ENCODE results near the gene CENPX. TPM values are rescaled to one million over a fixed set of nuclear protein-coding genes. Genes with fewer than 3 reads are reported as not detected.
A peak's percentile ranks its signal among the peaks of the same experiment; 100 is the strongest.

CENPX gene
- total and polyA plus RNA-seq, 2 of the 13 experiments (the other 11 are each of a cell fraction or from before 2014, with no cell fraction given): 92.7 to 170 TPM

GRCh38 chr17:82015311-82015971 is 7.2 kb downstream of the CENPX start (continued):
- TF ChIP-seq, protein P1, sequence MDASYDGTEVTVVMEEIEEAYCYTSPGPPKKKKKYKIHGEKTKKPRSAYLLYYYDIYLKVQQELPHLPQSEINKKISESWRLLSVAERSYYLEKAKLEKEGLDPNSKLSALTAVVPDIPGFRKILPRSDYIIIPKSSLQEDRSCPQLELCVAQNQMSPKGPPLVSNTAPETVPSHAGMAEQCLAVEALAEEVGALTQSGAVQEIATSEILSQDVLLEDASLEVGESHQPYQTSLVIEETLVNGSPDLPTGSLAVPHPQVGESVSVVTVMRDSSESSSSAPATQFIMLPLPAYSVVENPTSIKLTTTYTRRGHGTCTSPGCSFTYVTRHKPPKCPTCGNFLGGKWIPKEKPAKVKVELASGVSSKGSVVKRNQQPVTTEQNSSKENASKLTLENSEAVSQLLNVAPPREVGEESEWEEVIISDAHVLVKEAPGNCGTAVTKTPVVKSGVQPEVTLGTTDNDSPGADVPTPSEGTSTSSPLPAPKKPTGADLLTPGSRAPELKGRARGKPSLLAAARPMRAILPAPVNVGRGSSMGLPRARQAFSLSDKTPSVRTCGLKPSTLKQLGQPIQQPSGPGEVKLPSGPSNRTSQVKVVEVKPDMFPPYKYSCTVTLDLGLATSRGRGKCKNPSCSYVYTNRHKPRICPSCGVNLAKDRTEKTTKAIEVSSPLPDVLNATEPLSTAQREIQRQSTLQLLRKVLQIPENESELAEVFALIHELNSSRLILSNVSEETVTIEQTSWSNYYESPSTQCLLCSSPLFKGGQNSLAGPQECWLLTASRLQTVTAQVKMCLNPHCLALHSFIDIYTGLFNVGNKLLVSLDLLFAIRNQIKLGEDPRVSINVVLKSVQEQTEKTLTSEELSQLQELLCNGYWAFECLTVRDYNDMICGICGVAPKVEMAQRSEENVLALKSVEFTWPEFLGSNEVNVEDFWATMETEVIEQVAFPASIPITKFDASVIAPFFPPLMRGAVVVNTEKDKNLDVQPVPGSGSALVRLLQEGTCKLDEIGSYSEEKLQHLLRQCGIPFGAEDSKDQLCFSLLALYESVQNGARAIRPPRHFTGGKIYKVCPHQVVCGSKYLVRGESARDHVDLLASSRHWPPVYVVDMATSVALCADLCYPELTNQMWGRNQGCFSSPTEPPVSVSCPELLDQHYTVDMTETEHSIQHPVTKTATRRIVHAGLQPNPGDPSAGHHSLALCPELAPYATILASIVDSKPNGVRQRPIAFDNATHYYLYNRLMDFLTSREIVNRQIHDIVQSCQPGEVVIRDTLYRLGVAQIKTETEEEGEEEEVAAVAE (CRISPR knock-in tag; IDR thresholded peaks at IDR 0.05; ENCODE audit: borderline replicate concordance): no peak
- no peak for TF ChIP-seq TCF12 (IDR thresholded peaks at IDR 0.05)
- peak; percentile 40; the same call in 1 of the 2 replicates for TF ChIP-seq TCF12 (CRISPR knock-in tag; IDR thresholded peaks at IDR 0.05)
- TF ChIP-seq ZNF20 (CRISPR knock-in tag; IDR thresholded peaks at IDR 0.05): no peak
- no peak for TF ChIP-seq ZNF572 (CRISPR knock-in tag; IDR thresholded peaks at IDR 0.05)
- peak; percentile 33; the same call in 1 of the 2 replicates for TF ChIP-seq NR2F2 (IDR thresholded peaks at IDR 0.05; ENCODE audit: borderline replicate concordance, low read depth)
- TF ChIP-seq, protein P2, sequence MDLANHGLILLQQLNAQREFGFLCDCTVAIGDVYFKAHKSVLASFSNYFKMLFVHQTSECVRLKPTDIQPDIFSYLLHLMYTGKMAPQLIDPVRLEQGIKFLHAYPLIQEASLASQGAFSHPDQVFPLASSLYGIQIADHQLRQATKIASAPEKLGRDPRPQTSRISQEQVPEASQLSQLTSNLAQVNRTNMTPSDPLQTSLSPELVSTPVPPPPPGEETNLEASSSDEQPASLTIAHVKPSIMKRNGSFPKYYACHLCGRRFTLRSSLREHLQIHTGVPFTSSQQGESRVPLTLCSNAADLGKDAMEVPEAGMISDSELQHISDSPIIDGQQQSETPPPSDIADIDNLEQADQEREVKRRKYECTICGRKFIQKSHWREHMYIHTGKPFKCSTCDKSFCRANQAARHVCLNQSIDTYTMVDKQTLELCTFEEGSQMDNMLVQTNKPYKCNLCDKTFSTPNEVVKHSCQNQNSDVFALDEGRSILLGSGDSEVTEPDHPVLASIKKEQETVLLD (CRISPR knock-in tag; IDR thresholded peaks at IDR 0.05; ENCODE audit: low read depth): no peak
- no peak for TF ChIP-seq ZFP82 (CRISPR knock-in tag; IDR thresholded peaks at IDR 0.05; ENCODE audit: borderline replicate concordance)
- TF ChIP-seq, protein P3, sequence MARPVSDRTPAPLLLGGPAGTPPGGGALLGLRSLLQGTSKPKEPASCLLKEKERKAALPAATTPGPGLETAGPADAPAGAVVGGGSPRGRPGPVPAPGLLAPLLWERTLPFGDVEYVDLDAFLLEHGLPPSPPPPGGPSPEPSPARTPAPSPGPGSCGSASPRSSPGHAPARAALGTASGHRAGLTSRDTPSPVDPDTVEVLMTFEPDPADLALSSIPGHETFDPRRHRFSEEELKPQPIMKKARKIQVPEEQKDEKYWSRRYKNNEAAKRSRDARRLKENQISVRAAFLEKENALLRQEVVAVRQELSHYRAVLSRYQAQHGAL (CRISPR knock-in tag; IDR thresholded peaks at IDR 0.05; ENCODE audit: not compliant biosample characterization): no peak
- TF ChIP-seq ZNF232 (CRISPR knock-in tag; IDR thresholded peaks at IDR 0.05; ENCODE audit: borderline replicate concordance): no peak
- TF ChIP-seq NFYC (CRISPR knock-in tag; IDR thresholded peaks at IDR 0.05): no peak
- no peak for TF ChIP-seq ZNF18 (CRISPR knock-in tag; IDR thresholded peaks at IDR 0.05; ENCODE audit: insufficient replicate concordance)
- TF ChIP-seq HINFP (CRISPR knock-in tag; IDR thresholded peaks at IDR 0.05; ENCODE audit: low read depth): no peak
- no peak for TF ChIP-seq GPN1 (CRISPR knock-in tag; IDR thresholded peaks at IDR 0.05; ENCODE audit: borderline replicate concordance)
- TF ChIP-seq SNRNP70 (IDR thresholded peaks at IDR 0.05; ENCODE audit: low read depth, low read length): no peak
- no peak for TF ChIP-seq NR2F1 (CRISPR knock-in tag; IDR thresholded peaks at IDR 0.05)
- TF ChIP-seq SOX6 (IDR thresholded peaks at IDR 0.05): no peak
- peak; percentile 85 for TF ChIP-seq SOX6 (CRISPR knock-in tag; IDR thresholded peaks at IDR 0.05)
- peak; percentile 32 for TF ChIP-seq SKI (IDR thresholded peaks at IDR 0.05; ENCODE audit: partially characterized antibody)

Measured in HepG2 (cell line).